Measurements from ENCODE around the gene UBE2I.

GRCh38 chr16:1311738-1312466 lies 2.5 kb downstream of the UBE2I start:
- no peak for TF ChIP-seq CTCF (IDR thresholded peaks at IDR 0.05)
- no peak for TF ChIP-seq ZFX (IDR thresholded peaks at IDR 0.05; ENCODE audit: borderline replicate concordance)
